ENCODE results near the gene SCUBE3. TPM values are rescaled to one million over a fixed set of nuclear protein-coding genes. Genes with fewer than 3 reads are reported as not detected.
A peak's percentile ranks its signal among the peaks of the same experiment; 100 is the strongest.

Gene SCUBE3
- total and polyA plus RNA-seq, 9 of the 15 experiments (the other 6 are each of a cell fraction or from before 2014, with no cell fraction given): 0.01 to 0.11 TPM; not detected in 7

- DNase-seq (ENCODE audit: extremely low read depth in 1 of 4, low spot score in 3 of 4) (no peak), ATAC-seq (no peak), FAIRE-seq (peak; percentile 6)
- CTCF ChIA-PET (ENCODE audit: low intra/inter-chr PET ratio): no interaction called here
- H3K4me1 ChIP-seq (replicated peaks in 1 of 2; ENCODE audit: control insufficient read depth in 2 of 2, insufficient read depth in 2 of 2, low read length in 2 of 2): peaks cover 4 to 12% of the 10 kb centered on the region in 2 experiments; a peak in 3 of 5 replicates
- H3K79me2 ChIP-seq (ENCODE audit: control insufficient read depth, insufficient read depth, low read length): no peaks in the 10 kb centered on the region
- no peaks in the 10 kb centered on the region for H3K36me3 ChIP-seq (ENCODE audit: control insufficient read depth, insufficient read depth, low read length)
- intact Hi-C loops (cut with micrococcal nuclease) (no loop called here), in situ Hi-C loops (cut with MboI) (no loop called here)
- TF ChIP-seq GATAD2A (IDR thresholded peaks at IDR 0.05): no peak
- peak; percentile 6 for TF ChIP-seq ZFP36 (IDR thresholded peaks at IDR 0.05; ENCODE audit: low read depth, low read length, partially characterized antibody)
- no TSS peak for BruUV-seq (replicated peaks)
- peaks cover 16 to 21% of the 10 kb centered on the region in 2 experiments for H3K27me3 ChIP-seq (ENCODE audit: control insufficient read depth in 2 of 2, insufficient read depth in 2 of 2, low read length in 2 of 2)
- H3K9ac ChIP-seq (ENCODE audit: insufficient read depth in 1 of 2, low read depth in 2 of 2, low read length in 2 of 2): no peak overlapping the region
- no peak overlapping the region for H2AFZ ChIP-seq (ENCODE audit: low read depth, low read length)
- POLR2A ChIA-PET: interaction anchor here (0.6 to 1.2 kb wide), 3 partner anchors 10 to 679 kb away, joined by 3 read pairs; no protein-coding TSS in a partner anchor
- no peaks in the 10 kb centered on the region for H3K9me3 ChIP-seq (replicated peaks; ENCODE audit: control insufficient read depth, insufficient read depth, low read depth, low read length)
- H3K4me3 ChIP-seq: no peak overlapping the region
- H4K20me1 ChIP-seq (replicated peaks; ENCODE audit: control insufficient read depth, insufficient read depth, low read length): peaks cover 3% of the 10 kb centered on the region; the same call in 1 of the 2 replicates
- WGBS (ENCODE audit: insufficient coverage, low coverage, missing lambda C conversion rate): 7% methylated on average over 5 of the region's 5 CpGs
- no peaks in the 10 kb centered on the region for H3K9me1 ChIP-seq (ENCODE audit: control insufficient read depth, insufficient read depth, low read length)
- no peak overlapping the region for H3K4me2 ChIP-seq (ENCODE audit: insufficient read depth, low read length)
- H3K27ac ChIP-seq (ENCODE audit: extremely low read depth, low read depth, low read length): no peak overlapping the region
Measured at GRCh38 chr6:35197196-35197595, 16.6 kb upstream of the SCUBE3 start.

DNA sequence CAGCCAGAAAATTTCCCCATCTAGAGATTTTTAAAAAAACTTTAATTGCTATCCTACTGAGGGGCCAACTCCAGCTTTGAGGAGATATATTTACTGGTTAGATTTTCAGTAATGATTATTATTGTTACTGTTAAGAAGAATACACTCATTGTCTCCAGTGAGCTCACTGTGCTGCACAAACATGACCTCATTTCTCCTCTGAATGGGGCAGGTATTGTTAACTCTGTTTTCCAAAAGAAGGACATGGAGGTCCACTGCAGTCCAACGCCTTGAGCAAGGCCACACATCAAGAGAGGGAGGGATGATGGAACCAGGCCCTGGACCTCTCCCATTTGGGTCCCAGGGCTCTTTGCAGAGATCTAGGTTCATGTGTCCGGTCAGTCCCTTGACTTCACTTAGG, 13.9 kb upstream of the SCUBE3 start:
- BruUV-seq (replicated peaks): no TSS peak
- intact Hi-C loops (cut with micrococcal nuclease): no loop called here
- in situ Hi-C loops (cut with MboI): no loop called here
- TF ChIP-seq ZNF445 (CRISPR knock-in tag; IDR thresholded peaks at IDR 0.05; ENCODE audit: low read depth) (no peak), GTF2A2 (tag; IDR thresholded peaks at IDR 0.05) (no peak), RFX1 (IDR thresholded peaks at IDR 0.05) (no peak), ZNF444 (CRISPR knock-in tag; IDR thresholded peaks at IDR 0.05) (no peak), TAL1 (IDR thresholded peaks at IDR 0.05) (no peak), ZNF696 (CRISPR knock-in tag; conservative IDR thresholded peaks at IDR 0.05) (no peak), TAF15 (IDR thresholded peaks at IDR 0.05; ENCODE audit: low read depth, low read length) (no peak), ZKSCAN1 (IDR thresholded peaks at IDR 0.05; ENCODE audit: low read depth, low read length) (no peak)
- TF ChIP-seq, protein P1, sequence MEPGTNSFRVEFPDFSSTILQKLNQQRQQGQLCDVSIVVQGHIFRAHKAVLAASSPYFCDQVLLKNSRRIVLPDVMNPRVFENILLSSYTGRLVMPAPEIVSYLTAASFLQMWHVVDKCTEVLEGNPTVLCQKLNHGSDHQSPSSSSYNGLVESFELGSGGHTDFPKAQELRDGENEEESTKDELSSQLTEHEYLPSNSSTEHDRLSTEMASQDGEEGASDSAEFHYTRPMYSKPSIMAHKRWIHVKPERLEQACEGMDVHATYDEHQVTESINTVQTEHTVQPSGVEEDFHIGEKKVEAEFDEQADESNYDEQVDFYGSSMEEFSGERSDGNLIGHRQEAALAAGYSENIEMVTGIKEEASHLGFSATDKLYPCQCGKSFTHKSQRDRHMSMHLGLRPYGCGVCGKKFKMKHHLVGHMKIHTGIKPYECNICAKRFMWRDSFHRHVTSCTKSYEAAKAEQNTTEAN (CRISPR knock-in tag; IDR thresholded peaks at IDR 0.05): no peak
- TF ChIP-seq, protein P2, sequence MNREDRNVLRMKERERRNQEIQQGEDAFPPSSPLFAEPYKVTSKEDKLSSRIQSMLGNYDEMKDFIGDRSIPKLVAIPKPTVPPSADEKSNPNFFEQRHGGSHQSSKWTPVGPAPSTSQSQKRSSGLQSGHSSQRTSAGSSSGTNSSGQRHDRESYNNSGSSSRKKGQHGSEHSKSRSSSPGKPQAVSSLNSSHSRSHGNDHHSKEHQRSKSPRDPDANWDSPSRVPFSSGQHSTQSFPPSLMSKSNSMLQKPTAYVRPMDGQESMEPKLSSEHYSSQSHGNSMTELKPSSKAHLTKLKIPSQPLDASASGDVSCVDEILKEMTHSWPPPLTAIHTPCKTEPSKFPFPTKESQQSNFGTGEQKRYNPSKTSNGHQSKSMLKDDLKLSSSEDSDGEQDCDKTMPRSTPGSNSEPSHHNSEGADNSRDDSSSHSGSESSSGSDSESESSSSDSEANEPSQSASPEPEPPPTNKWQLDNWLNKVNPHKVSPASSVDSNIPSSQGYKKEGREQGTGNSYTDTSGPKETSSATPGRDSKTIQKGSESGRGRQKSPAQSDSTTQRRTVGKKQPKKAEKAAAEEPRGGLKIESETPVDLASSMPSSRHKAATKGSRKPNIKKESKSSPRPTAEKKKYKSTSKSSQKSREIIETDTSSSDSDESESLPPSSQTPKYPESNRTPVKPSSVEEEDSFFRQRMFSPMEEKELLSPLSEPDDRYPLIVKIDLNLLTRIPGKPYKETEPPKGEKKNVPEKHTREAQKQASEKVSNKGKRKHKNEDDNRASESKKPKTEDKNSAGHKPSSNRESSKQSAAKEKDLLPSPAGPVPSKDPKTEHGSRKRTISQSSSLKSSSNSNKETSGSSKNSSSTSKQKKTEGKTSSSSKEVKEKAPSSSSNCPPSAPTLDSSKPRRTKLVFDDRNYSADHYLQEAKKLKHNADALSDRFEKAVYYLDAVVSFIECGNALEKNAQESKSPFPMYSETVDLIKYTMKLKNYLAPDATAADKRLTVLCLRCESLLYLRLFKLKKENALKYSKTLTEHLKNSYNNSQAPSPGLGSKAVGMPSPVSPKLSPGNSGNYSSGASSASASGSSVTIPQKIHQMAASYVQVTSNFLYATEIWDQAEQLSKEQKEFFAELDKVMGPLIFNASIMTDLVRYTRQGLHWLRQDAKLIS (CRISPR knock-in tag; IDR thresholded peaks at IDR 0.05): no peak

More for the DNA sequence above, 13.9 kb upstream of the SCUBE3 start:
- Histone ChIP-seq H3K9me3 (replicated peaks; ENCODE audit: control insufficient read depth, insufficient read depth, low read depth, low read length) (no peaks in the 10 kb centered on the region), H4K20me1 (replicated peaks; ENCODE audit: control insufficient read depth, insufficient read depth, low read length) (peaks cover 3% of the 10 kb centered on the region; the same call in 1 of the 2 replicates), H3K27me3 (ENCODE audit: control insufficient read depth in 2 of 2, insufficient read depth in 2 of 2, low read length in 2 of 2) (peaks cover 23 to 37% of the 10 kb centered on the region in 2 experiments), H3K4me3 (no peak overlapping the region), H3K9ac (ENCODE audit: insufficient read depth in 1 of 2, low read depth in 2 of 2, low read length in 2 of 2) (no peak overlapping the region), H3K27ac (ENCODE audit: extremely low read depth, low read depth, low read length) (no peak overlapping the region), H3K9me1 (ENCODE audit: control insufficient read depth, insufficient read depth, low read length) (no peaks in the 10 kb centered on the region), H3K4me2 (ENCODE audit: insufficient read depth, low read length) (no peak overlapping the region), H3K79me2 (ENCODE audit: control insufficient read depth, insufficient read depth, low read length) (no peaks in the 10 kb centered on the region), H3K36me3 (ENCODE audit: control insufficient read depth, insufficient read depth, low read length) (no peaks in the 10 kb centered on the region), H2AFZ (ENCODE audit: low read depth, low read length) (no peak overlapping the region), H3K4me1 (replicated peaks in 1 of 2; ENCODE audit: control insufficient read depth in 2 of 2, insufficient read depth in 2 of 2, low read length in 2 of 2) (peaks cover 0 to 5% of the 10 kb centered on the region in 2 experiments; a peak in 2 of 5 replicates)
- ChIA-PET CTCF (ENCODE audit: low intra/inter-chr PET ratio) (no interaction called here), POLR2A (interaction anchor here (0.6 to 1.7 kb wide), 3 partner anchors 9 to 240 kb away, joined by 3 to 4 read pairs (median 3); no protein-coding TSS in a partner anchor)
- WGBS (ENCODE audit: insufficient coverage, low coverage, missing lambda C conversion rate): 4% methylated on average over 2 of the region's 2 CpGs
- no peak for ATAC-seq
- no peak for FAIRE-seq
- DNase-seq (ENCODE audit: extremely low read depth in 1 of 4, low spot score in 3 of 4): no peak
